GM19238 (cell line): ENCODE data around the gene LY6G6C.
A peak's percentile ranks its signal among the peaks of the same experiment; 100 is the strongest.
"Not testable (repeated sequence)": the region's sequence is repeated elsewhere in the genome, so short reads cannot be mapped to it uniquely, and the experiment has no call there.

Source experiments
- DNase-seq: peaks from one replicate; pipeline ENCODE4 v3.0.0; 2011; ENCODE audit warnings: low spot score; ENCODE audit not compliant: insufficient read length

Gene LY6G6C

GRCh38 chr6:31727034-31727716 is 5.6 kb upstream of the LY6G6C start:
- DNase-seq, result peak; percentile 81

- DNase-seq, result no peak
Measured at GRCh38 chr6:31725502-31726350, 4.2 kb upstream of the LY6G6C start.

- DNase-seq, result no peak
Measured at GRCh38 chr6:31723980-31724691, 2.6 kb upstream of the LY6G6C start.

GRCh38 chr6:31723245-31723979 is 1.9 kb upstream of the LY6G6C start, which contains the start of gene MPIG6B:
Gene MPIG6B (plus strand): TSS chr6:31723373. CDS start chr6:31723384, 11 bp downstream.
- DNase-seq, result no peak

- no peak for DNase-seq
Measured at GRCh38 chr6:31722173-31722572, 627 bp upstream of the LY6G6C start.

- no peak for DNase-seq
Measured at GRCh38 chr6:31720196-31720770, 1.3 kb downstream of the LY6G6C start.

GRCh38 chr6:31719001-31719400 is 2.5 kb downstream of the LY6G6C start:
- DNase-seq, result no peak

GRCh38 chr6:31718265-31718664 is 3.3 kb downstream of the LY6G6C start:
- no peak for DNase-seq

- DNase-seq, result no peak
Measured at GRCh38 chr6:31717499-31718222, 3.9 kb downstream of the LY6G6C start.

- DNase-seq, result no peak
Measured at GRCh38 chr6:31715022-31715958, 6.3 kb downstream of the LY6G6C start, which contains the start of gene LY6G6D. Gene LY6G6D (plus strand): TSS chr6:31715348. CDS start chr6:31715356, 8 bp downstream.

- DNase-seq, result no peak
Measured at GRCh38 chr6:31713991-31714684, 7.4 kb downstream of the LY6G6C start.

- DNase-seq, result no peak
Measured at GRCh38 chr6:31713465-31713864, 8.1 kb downstream of the LY6G6C start.

- no peak for DNase-seq
Measured at GRCh38 chr6:31712296-31712695, 9.2 kb downstream of the LY6G6C start.

- DNase-seq, result no peak
Measured at GRCh38 chr6:31711233-31711632, 10.3 kb downstream of the LY6G6C start.

- no peak for DNase-seq
Measured at GRCh38 chr6:31710523-31711219, 10.9 kb downstream of the LY6G6C start.

GRCh38 chr6:31709157-31709556 is 12.4 kb downstream of the LY6G6C start:
- not testable (repeated sequence) for DNase-seq

GRCh38 chr6:31708224-31708623 is 13.3 kb downstream of the LY6G6C start:
- no peak for DNase-seq

GRCh38 chr6:31707701-31708100 is 13.8 kb downstream of the LY6G6C start:
- DNase-seq, result no peak
